Gastroesophageal sphincter (tissue), 3 donors: ENCODE results near the gene PIGR.

Source experiments
- EP300 ChIP-seq: sonication (generic); formaldehyde crosslinking; IDR thresholded peaks from one replicate; pipeline ENCODE4 v1.6.1; 2017; ENCODE audit warnings: antibody characterized with exemption, mild to moderate bottlenecking
- TF ChIP-seq, protein P1 (sequence below), 4 experiments: fragments of 200-600 bp in 2 of 4; fragments of 450-650 bp in 2 of 4; sonication (generic) in 1 of 4; IDR thresholded peaks; one replicate each; pipeline ENCODE4 v1.5.1; 2017 to 2019; ENCODE audit warnings: antibody characterized with exemption in 4 of 4, mild to moderate bottlenecking in 2 of 4, moderate library complexity in 2 of 4

GRCh38 chr1:206915030-206915735, 31.1 kb downstream of the PIGR start:
- TF ChIP-seq, protein P1, sequence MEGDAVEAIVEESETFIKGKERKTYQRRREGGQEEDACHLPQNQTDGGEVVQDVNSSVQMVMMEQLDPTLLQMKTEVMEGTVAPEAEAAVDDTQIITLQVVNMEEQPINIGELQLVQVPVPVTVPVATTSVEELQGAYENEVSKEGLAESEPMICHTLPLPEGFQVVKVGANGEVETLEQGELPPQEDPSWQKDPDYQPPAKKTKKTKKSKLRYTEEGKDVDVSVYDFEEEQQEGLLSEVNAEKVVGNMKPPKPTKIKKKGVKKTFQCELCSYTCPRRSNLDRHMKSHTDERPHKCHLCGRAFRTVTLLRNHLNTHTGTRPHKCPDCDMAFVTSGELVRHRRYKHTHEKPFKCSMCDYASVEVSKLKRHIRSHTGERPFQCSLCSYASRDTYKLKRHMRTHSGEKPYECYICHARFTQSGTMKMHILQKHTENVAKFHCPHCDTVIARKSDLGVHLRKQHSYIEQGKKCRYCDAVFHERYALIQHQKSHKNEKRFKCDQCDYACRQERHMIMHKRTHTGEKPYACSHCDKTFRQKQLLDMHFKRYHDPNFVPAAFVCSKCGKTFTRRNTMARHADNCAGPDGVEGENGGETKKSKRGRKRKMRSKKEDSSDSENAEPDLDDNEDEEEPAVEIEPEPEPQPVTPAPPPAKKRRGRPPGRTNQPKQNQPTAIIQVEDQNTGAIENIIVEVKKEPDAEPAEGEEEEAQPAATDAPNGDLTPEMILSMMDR (IDR thresholded peaks at IDR 0.05), result no peak
- TF ChIP-seq EP300, result no peak
